ENCODE data around the gene SSC5D. TPM values are rescaled to one million over a fixed set of nuclear protein-coding genes. Genes with fewer than 3 reads are reported as not detected.
A peak's percentile ranks its signal among the peaks of the same experiment; 100 is the strongest.

SSC5D gene
- polyA plus RNA-seq, 1 of the 3 experiments (the other 2 are of a cell fraction), result 4.9 TPM

DNA sequence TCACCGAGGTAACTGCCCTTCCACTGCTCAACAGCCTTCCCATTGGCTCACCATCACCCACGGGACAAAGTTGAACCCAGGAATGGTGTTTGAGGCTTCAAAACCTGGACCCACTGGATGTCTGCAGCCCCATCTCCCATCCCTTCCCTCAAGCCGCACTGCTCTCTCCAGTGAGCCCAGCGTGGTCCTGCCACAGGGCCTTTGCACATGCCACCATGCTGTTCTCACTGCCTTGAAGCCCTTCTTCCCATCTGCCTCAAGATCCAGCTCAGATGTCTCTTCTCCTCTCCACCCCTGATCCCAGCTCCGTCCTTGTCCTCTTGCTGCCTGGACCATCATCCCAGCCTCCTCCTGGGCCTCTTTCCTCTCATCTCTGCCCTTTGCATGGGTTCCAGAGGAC lies 49.2 kb upstream of the SSC5D start:
- Histone ChIP-seq H3K4me1 (ENCODE audit: control insufficient read depth in 1 of 2, insufficient read depth in 2 of 2, low read depth in 1 of 2, low read length in 1 of 2) (peaks cover 0 to 6% of the 10 kb centered on the region in 2 experiments; a peak in 1 of 4 replicates), H3K4me3 (ENCODE audit: low read depth in 2 of 2, low read length in 1 of 2) (no peak overlapping the region), H3K36me3 (replicated peaks in 1 of 2; ENCODE audit: control insufficient read depth in 1 of 2, insufficient read depth in 2 of 2, low read length in 1 of 2) (no peaks in the 10 kb centered on the region), H3K4me2 (no peak overlapping the region), H3K9ac (no peak overlapping the region), H3K9me2 (no peaks in the 10 kb centered on the region), H4K20me1 (ENCODE audit: insufficient read depth) (no peaks in the 10 kb centered on the region), H3F3A (replicated peaks; ENCODE audit: insufficient read depth) (no peaks in the 10 kb centered on the region), H3K27me3 (ENCODE audit: insufficient read depth) (peaks cover 34% of the 10 kb centered on the region), H2AFZ (ENCODE audit: low read depth) (no peak overlapping the region), H3K79me2 (ENCODE audit: insufficient read depth) (no peaks in the 10 kb centered on the region), H3K9me3 (no peaks in the 10 kb centered on the region), H3K27ac (ENCODE audit: low read depth in 2 of 2, low read length in 1 of 2) (no peak overlapping the region)
- 42% methylated on average over 5 of the region's 5 CpGs for WGBS (ENCODE audit: low lambda C conversion rate)
- TF ChIP-seq NRF1 (IDR thresholded peaks at IDR 0.05; ENCODE audit: low read depth, low read length) (no peak), TCF12 (IDR thresholded peaks at IDR 0.05) (no peak), RAD21 (IDR thresholded peaks at IDR 0.05; ENCODE audit: low read length) (no peak)
- POLR2A ChIA-PET, result no interaction called here
- CTCF ChIA-PET, result interaction anchor here (1.0 to 1.3 kb wide), 2 partner anchors 15 to 298 kb away, joined by 4 read pairs; no protein-coding TSS in a partner anchor
- DNase-seq, result no peak

DNA sequence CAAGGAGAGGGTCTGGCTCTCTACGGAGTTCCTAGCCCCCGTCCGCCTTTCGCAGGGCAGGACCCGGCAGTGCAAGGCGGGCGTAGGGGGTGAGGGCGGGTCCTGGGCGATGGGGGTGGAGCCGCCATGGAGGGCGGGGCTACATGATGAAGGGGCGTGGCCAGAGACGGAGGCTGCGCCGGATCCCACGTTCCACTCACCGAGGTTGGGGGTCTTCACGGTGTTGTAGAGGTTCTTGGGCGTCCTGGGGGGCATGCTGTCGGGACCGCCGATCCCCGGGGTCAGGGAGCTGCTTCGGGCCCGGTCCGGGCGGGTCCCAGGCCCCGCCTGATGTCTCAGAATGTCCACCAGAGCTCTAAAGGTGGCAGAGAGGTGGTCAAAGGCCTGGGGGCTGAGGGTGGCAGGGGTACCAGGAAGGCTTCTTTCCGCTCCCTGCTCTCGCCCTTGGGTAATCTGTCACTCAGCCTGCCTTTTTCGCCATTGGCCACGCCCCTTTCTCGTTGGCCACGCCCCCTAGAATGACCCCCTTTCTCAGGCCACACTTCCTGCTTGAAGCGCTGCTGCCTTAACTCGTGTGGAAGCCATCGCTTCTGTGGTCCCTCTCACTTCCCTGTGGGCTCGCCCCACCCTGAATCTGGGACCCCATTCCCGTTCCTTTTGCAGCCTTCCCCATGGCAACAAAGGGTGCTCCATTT lies 47.7 kb upstream of the SSC5D start:
- no peaks in the 10 kb centered on the region for H3K9me2 ChIP-seq
- H3K36me3 ChIP-seq (replicated peaks in 1 of 2; ENCODE audit: control insufficient read depth in 1 of 2, insufficient read depth in 2 of 2, low read length in 1 of 2), result no peaks in the 10 kb centered on the region
- H3K4me2 ChIP-seq, result no peak overlapping the region
- WGBS (ENCODE audit: low lambda C conversion rate), result 22% methylated on average over 22 of the region's 39 CpGs
- peaks cover 0 to 6% of the 10 kb centered on the region in 2 experiments; a peak in 1 of 4 replicates for H3K4me1 ChIP-seq (ENCODE audit: control insufficient read depth in 1 of 2, insufficient read depth in 2 of 2, low read depth in 1 of 2, low read length in 1 of 2)
- H3K9me3 ChIP-seq, result no peaks in the 10 kb centered on the region
- ChIA-PET CTCF (interaction anchor here (0.6 to 2.3 kb wide), 7 partner anchors 23 to 64 kb away, joined by 3 to 9 read pairs (median 3); no protein-coding TSS in a partner anchor), POLR2A (no interaction called here)
- H3K4me3 ChIP-seq (ENCODE audit: low read depth in 2 of 2, low read length in 1 of 2), result peak overlapping the region in 1 of 2 experiments; percentile 36; a peak in 2 of 4 replicates
- no peak overlapping the region for H3K27ac ChIP-seq (ENCODE audit: low read depth in 2 of 2, low read length in 1 of 2)
- peak; percentile 94 for DNase-seq
- no peaks in the 10 kb centered on the region for H3K79me2 ChIP-seq (ENCODE audit: insufficient read depth)
- peaks cover 47% of the 10 kb centered on the region for H3K27me3 ChIP-seq (ENCODE audit: insufficient read depth)
- no peak overlapping the region for H2AFZ ChIP-seq (ENCODE audit: low read depth)
- TF ChIP-seq, protein P1, sequence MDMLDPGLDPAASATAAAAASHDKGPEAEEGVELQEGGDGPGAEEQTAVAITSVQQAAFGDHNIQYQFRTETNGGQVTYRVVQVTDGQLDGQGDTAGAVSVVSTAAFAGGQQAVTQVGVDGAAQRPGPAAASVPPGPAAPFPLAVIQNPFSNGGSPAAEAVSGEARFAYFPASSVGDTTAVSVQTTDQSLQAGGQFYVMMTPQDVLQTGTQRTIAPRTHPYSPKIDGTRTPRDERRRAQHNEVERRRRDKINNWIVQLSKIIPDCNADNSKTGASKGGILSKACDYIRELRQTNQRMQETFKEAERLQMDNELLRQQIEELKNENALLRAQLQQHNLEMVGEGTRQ (IDR thresholded peaks at IDR 0.05; ENCODE audit: borderline replicate concordance, low read depth, low read length), result no peak
- TF ChIP-seq EZH2phosphoT487 (IDR thresholded peaks at IDR 0.05; ENCODE audit: borderline replicate concordance, low read depth), result no peak
- TF ChIP-seq RCOR1 (IDR thresholded peaks at IDR 0.05; ENCODE audit: low read length), result no peak
- no peak for TF ChIP-seq JUND (IDR thresholded peaks at IDR 0.05)
- TF ChIP-seq MEF2A (IDR thresholded peaks at IDR 0.05; ENCODE audit: borderline replicate concordance, low read depth), result no peak
- TF ChIP-seq YY1 (IDR thresholded peaks at IDR 0.05; ENCODE audit: low read depth), result no peak
- TF ChIP-seq, protein P2, sequence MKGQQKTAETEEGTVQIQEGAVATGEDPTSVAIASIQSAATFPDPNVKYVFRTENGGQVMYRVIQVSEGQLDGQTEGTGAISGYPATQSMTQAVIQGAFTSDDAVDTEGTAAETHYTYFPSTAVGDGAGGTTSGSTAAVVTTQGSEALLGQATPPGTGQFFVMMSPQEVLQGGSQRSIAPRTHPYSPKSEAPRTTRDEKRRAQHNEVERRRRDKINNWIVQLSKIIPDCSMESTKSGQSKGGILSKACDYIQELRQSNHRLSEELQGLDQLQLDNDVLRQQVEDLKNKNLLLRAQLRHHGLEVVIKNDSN (IDR thresholded peaks at IDR 0.05; ENCODE audit: borderline replicate concordance, low read depth), result no peak
- no peak for TF ChIP-seq TCF12 (IDR thresholded peaks at IDR 0.05)
- TF ChIP-seq, protein P3, sequence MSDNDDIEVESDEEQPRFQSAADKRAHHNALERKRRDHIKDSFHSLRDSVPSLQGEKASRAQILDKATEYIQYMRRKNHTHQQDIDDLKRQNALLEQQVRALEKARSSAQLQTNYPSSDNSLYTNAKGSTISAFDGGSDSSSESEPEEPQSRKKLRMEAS (IDR thresholded peaks at IDR 0.05; ENCODE audit: low read depth), result no peak
- TF ChIP-seq GABPA (IDR thresholded peaks at IDR 0.05; ENCODE audit: low read depth), result no peak
- no peak for TF ChIP-seq FOSL2 (IDR thresholded peaks at IDR 0.05; ENCODE audit: borderline replicate concordance, low read depth)
- no peaks in the 10 kb centered on the region for H3F3A ChIP-seq (replicated peaks; ENCODE audit: insufficient read depth)
- H4K20me1 ChIP-seq (ENCODE audit: insufficient read depth), result no peaks in the 10 kb centered on the region
- H3K9ac ChIP-seq, result no peak overlapping the region
